Stimulated activated naive CD8-positive, alpha-beta T cell treated with anti-CD3 and anti-CD28 coated beads, Interleukin-15, Interleukin-2, amounts not matched to agents 100 U/mL and 50 U/mL, for 24 hours (primary cell): ENCODE data around the gene SLC16A6.
"Not testable (repeated sequence)": the region's sequence is repeated elsewhere in the genome, so short reads cannot be mapped to it uniquely, and the experiment has no call there.

Experiments
- ATAC-seq: fragments of 150-1000 bp; cut with Tn5 transposase; one replicate; pipeline ENCODE4 v1.10.0; 2021
- DNase-seq: peaks from one replicate; pipeline ENCODE4 v3.0.0; 2021

SLC16A6 gene

GRCh38 chr17:68289936-68290267, 1.0 kb downstream of the SLC16A6 start:
- DNase-seq (no peak), ATAC-seq (no peak)

- ATAC-seq (no peak), DNase-seq (no peak)
These were observed 1.5 kb downstream of the SLC16A6 start for GRCh38 chr17:68289473-68289872.

- DNase-seq = no peak
These were observed 2.1 kb downstream of the SLC16A6 start for GRCh38 chr17:68288804-68289203.

GRCh38 chr17:68288375-68288774, 2.6 kb downstream of the SLC16A6 start:
- no peak for DNase-seq
- no peak for ATAC-seq

More at GRCh38 chr17:68288804-68289203, 2.1 kb downstream of the SLC16A6 start:
- no peak for ATAC-seq

GRCh38 chr17:68281965-68282364, 9.0 kb downstream of the SLC16A6 start:
- not testable (repeated sequence) for ATAC-seq, DNase-seq

GRCh38 chr17:68277807-68278206, 13.1 kb downstream of the SLC16A6 start:
- ATAC-seq = no peak
- no peak for DNase-seq

GRCh38 chr17:68276339-68276738, 14.6 kb downstream of the SLC16A6 start:
- not testable (repeated sequence) for DNase-seq, ATAC-seq

- ATAC-seq (no peak), DNase-seq (no peak)
These were observed 17.2 kb downstream of the SLC16A6 start for GRCh38 chr17:68273722-68274121.

- not testable (repeated sequence) for DNase-seq, ATAC-seq
These were observed 25.1 kb downstream of the SLC16A6 start for GRCh38 chr17:68265833-68266232.

- ATAC-seq = peak; percentile 41
- not testable (repeated sequence) for DNase-seq
These were observed 27.7 kb downstream of the SLC16A6 start for GRCh38 chr17:68263101-68263681.

GRCh38 chr17:68262467-68262866, 28.5 kb downstream of the SLC16A6 start:
- ATAC-seq, DNase-seq: not testable (repeated sequence)

- ATAC-seq (no peak), DNase-seq (no peak)
These were observed 30.7 kb downstream of the SLC16A6 start for GRCh38 chr17:68260051-68260762.

- ATAC-seq, DNase-seq: not testable (repeated sequence)
These were observed 31.3 kb downstream of the SLC16A6 start for GRCh38 chr17:68259648-68259951.

- DNase-seq (peak; percentile 79), ATAC-seq (peak; percentile 96)
These were observed 31.9 kb downstream of the SLC16A6 start for GRCh38 chr17:68258890-68259647.

GRCh38 chr17:68257934-68258333, 33.0 kb downstream of the SLC16A6 start:
- ATAC-seq (no peak), DNase-seq (no peak)

GRCh38 chr17:68256701-68257100, 34.2 kb downstream of the SLC16A6 start:
- ATAC-seq = not testable (repeated sequence)

GRCh38 chr17:68255731-68256538, 35.0 kb downstream of the SLC16A6 start:
- ATAC-seq (peak; percentile 58), DNase-seq (no peak)

More at GRCh38 chr17:68256701-68257100, 34.2 kb downstream of the SLC16A6 start:
- DNase-seq = not testable (repeated sequence)

- ATAC-seq = no peak
- DNase-seq = no peak
These were observed 35.8 kb downstream of the SLC16A6 start for GRCh38 chr17:68255151-68255550.

GRCh38 chr17:68253426-68253825, 37.5 kb downstream of the SLC16A6 start:
- ATAC-seq, DNase-seq: not testable (repeated sequence)

GRCh38 chr17:68249354-68249765, 41.6 kb downstream of the SLC16A6 start:
- ATAC-seq (no peak), DNase-seq (no peak)

- peak; percentile 33 for ATAC-seq
These were observed 42.0 kb downstream of the SLC16A6 start for GRCh38 chr17:68248891-68249290.

GRCh38 chr17:68248199-68248825, 42.6 kb downstream of the SLC16A6 start:
- no peak for DNase-seq
- ATAC-seq = peak; percentile 45

More at GRCh38 chr17:68248891-68249290, 42.0 kb downstream of the SLC16A6 start:
- DNase-seq = no peak
